Middle frontal gyrus (tissue), 1 donor: ENCODE measurements around the gene DNAJC19.
A peak's percentile ranks its signal among the peaks of the same experiment; 100 is the strongest.
"Not testable (repeated sequence)": the region's sequence is repeated elsewhere in the genome, so short reads cannot be mapped to it uniquely, and the experiment has no call there.

Source experiments
- DNase-seq: peaks from one replicate; pipeline ENCODE4 v3.0.0-alpha.2; 2015; ENCODE audit warnings: low spot score; ENCODE audit errors: extremely low spot score

DNAJC19 gene

GRCh38 chr3:180989291-180990163 is at the start of gene DNAJC19:
Gene DNAJC19 (minus strand): TSS chr3:180989736. CDS start chr3:180989602, 134 bp downstream.
- DNase-seq = peak; percentile 88

GRCh38 chr3:181030948-181031347 is 41.4 kb upstream of the DNAJC19 start:
- DNase-seq = no peak

- no peak for DNase-seq
Observed at GRCh38 chr3:181025204-181025603, 35.7 kb upstream of the DNAJC19 start.

- no peak for DNase-seq
Observed at GRCh38 chr3:181017690-181018089, 28.2 kb upstream of the DNAJC19 start.

- DNase-seq = no peak
Observed at GRCh38 chr3:181009225-181009624, 19.7 kb upstream of the DNAJC19 start.

- no peak for DNase-seq
Observed at GRCh38 chr3:181008796-181009195, 19.3 kb upstream of the DNAJC19 start.

GRCh38 chr3:181007262-181007661 is 17.7 kb upstream of the DNAJC19 start:
- DNase-seq = no peak

GRCh38 chr3:181006541-181006940 is 17.0 kb upstream of the DNAJC19 start:
- no peak for DNase-seq

- DNase-seq = not testable (repeated sequence)
Observed at GRCh38 chr3:181003469-181003868, 13.9 kb upstream of the DNAJC19 start.

- DNase-seq = not testable (repeated sequence)
Observed at GRCh38 chr3:181002331-181002730, 12.8 kb upstream of the DNAJC19 start.

GRCh38 chr3:180996415-180996932 is 6.9 kb upstream of the DNAJC19 start:
- DNase-seq = no peak

- DNase-seq = no peak
Observed at GRCh38 chr3:180990505-180990904, 969 bp upstream of the DNAJC19 start.

- DNase-seq = no peak
Observed at GRCh38 chr3:180987344-180987743, 2.2 kb downstream of the DNAJC19 start.

- not testable (repeated sequence) for DNase-seq
Observed at GRCh38 chr3:180986366-180986765, 3.2 kb downstream of the DNAJC19 start.

- DNase-seq = no peak
Observed at GRCh38 chr3:180983136-180983535, 6.4 kb downstream of the DNAJC19 start.

- DNase-seq = no peak
Observed at GRCh38 chr3:180981912-180982311, 7.6 kb downstream of the DNAJC19 start.

GRCh38 chr3:180980611-180981010 is 8.9 kb downstream of the DNAJC19 start:
- DNase-seq = no peak

GRCh38 chr3:180979961-180980360 is 9.6 kb downstream of the DNAJC19 start:
- DNase-seq = no peak

- DNase-seq = no peak
Observed at GRCh38 chr3:180977498-180977897, 12.0 kb downstream of the DNAJC19 start.

- no peak for DNase-seq
Observed at GRCh38 chr3:180974286-180974685, 15.2 kb downstream of the DNAJC19 start.

GRCh38 chr3:180973543-180973942 is 16.0 kb downstream of the DNAJC19 start:
- DNase-seq = no peak

GRCh38 chr3:180970931-180971330 is 18.6 kb downstream of the DNAJC19 start:
- no peak for DNase-seq

GRCh38 chr3:180962530-180962929 is 27.0 kb downstream of the DNAJC19 start:
- DNase-seq = no peak
